22Rv1 (cell line): ENCODE measurements around the gene ACSS3.

Experiments used
- H3K27ac ChIP-seq: fragments of 450-650 bp; 2 replicates; pipeline ENCODE4 v1.5.1; 2017
- CTCF ChIP-seq: fragments of 450-650 bp; IDR thresholded peaks from 2 replicates; pipeline ENCODE4 v1.5.1; 2017; ENCODE audit warnings: mild to moderate bottlenecking
- ZFX ChIP-seq: fragments of 450-650 bp; IDR thresholded peaks from 2 replicates; pipeline ENCODE4 v1.6.1; 2017; ENCODE audit warnings: antibody characterized with exemption, borderline replicate concordance

The ACSS3 gene

GRCh38 chr12:81222846-81223592 is 145.1 kb downstream of the ACSS3 start:
- TF ChIP-seq ZFX = no peak
- TF ChIP-seq CTCF = no peak
- no peak overlapping the region for H3K27ac ChIP-seq

- TF ChIP-seq ZFX (no peak), CTCF (no peak)
- H3K27ac ChIP-seq = no peak overlapping the region
Measured at GRCh38 chr12:81224626-81225025, 146.7 kb downstream of the ACSS3 start.

GRCh38 chr12:81229759-81230158 is 151.9 kb downstream of the ACSS3 start:
- TF ChIP-seq CTCF (no peak), ZFX (no peak)
- H3K27ac ChIP-seq = no peak overlapping the region

- no peak overlapping the region for H3K27ac ChIP-seq
- TF ChIP-seq ZFX (no peak), CTCF (no peak)
Measured at GRCh38 chr12:81231574-81232368, 153.9 kb downstream of the ACSS3 start.

GRCh38 chr12:81245458-81245857 is 167.6 kb downstream of the ACSS3 start:
- no peak for TF ChIP-seq ZFX
- no peak for TF ChIP-seq CTCF
- no peak overlapping the region for H3K27ac ChIP-seq

GRCh38 chr12:81245907-81246570 is 168.2 kb downstream of the ACSS3 start:
- H3K27ac ChIP-seq = no peak overlapping the region
- TF ChIP-seq CTCF = no peak
- TF ChIP-seq ZFX = no peak
